ENCODE data around the gene SERPINB12. TPM values are rescaled to one million over a fixed set of nuclear protein-coding genes. Genes with fewer than 3 reads are reported as not detected.

The SERPINB12 gene
- total and polyA plus RNA-seq, 2 donors (not counting 3 experiments of a cell fraction or from before 2014, with no cell fraction given), result not detected

DNA sequence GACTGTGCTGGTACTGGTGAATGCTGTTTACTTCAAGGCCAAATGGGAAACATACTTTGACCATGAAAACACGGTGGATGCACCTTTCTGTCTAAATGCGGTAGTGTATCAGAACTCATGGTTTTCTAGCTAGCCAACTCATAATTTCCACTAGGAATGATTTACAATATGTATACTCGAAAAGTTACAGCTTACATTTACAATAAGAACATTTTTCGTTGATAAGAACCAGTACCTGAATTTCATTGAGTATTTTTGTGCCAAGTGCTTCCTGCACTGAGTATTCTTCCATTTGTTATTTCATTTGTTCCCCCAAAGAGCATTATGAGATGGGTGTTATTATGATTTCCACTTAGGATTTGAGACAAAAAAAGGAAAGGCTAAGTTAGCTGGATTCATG is 21.9 kb downstream of the SERPINB12 start:
- ChIA-PET CTCF (interaction anchor here (1.5 kb wide), 1 partner anchor 14 kb away, joined by 5 read pairs; no protein-coding TSS in a partner anchor), POLR2A (no interaction called here)
- H3K27ac ChIP-seq (ENCODE audit: insufficient read depth, low read depth, low read length), result no peak overlapping the region
- no peaks in the 10 kb centered on the region for H4K20me1 ChIP-seq (replicated peaks; ENCODE audit: control insufficient read depth, extremely low read depth, insufficient read depth, low read length)
- no peaks in the 10 kb centered on the region for H3K9me3 ChIP-seq (replicated peaks; ENCODE audit: control insufficient read depth, insufficient read depth, low read length)
- H2AFZ ChIP-seq (ENCODE audit: low read depth, low read length), result no peak overlapping the region
- TF ChIP-seq EZH2 (IDR thresholded peaks at IDR 0.05; ENCODE audit: borderline replicate concordance, low read depth, low read length, severe bottlenecking) (no peak), GATA2 (IDR thresholded peaks at IDR 0.05; ENCODE audit: insufficient read depth, insufficient read length, low read depth, low read length) (no peak), JUN (IDR thresholded peaks at IDR 0.05; ENCODE audit: borderline replicate concordance, insufficient read depth, insufficient read length, low read depth) (no peak), FOS (IDR thresholded peaks at IDR 0.05; ENCODE audit: borderline replicate concordance, insufficient read depth, low read length) (no peak), POLR2A (IDR thresholded peaks at IDR 0.05; ENCODE audit: low read depth, low read length) (no peak), MYC (IDR thresholded peaks at IDR 0.05; ENCODE audit: low read depth, low read length) (no peak), POLR2AphosphoS5 (IDR thresholded peaks at IDR 0.05; ENCODE audit: insufficient read depth, low read depth, low read length) (no peak)
- TF ChIP-seq, protein P1, sequence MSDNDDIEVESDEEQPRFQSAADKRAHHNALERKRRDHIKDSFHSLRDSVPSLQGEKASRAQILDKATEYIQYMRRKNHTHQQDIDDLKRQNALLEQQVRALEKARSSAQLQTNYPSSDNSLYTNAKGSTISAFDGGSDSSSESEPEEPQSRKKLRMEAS (IDR thresholded peaks at IDR 0.05; ENCODE audit: insufficient read depth, insufficient read length), result no peak
- TF ChIP-seq, protein P2, sequence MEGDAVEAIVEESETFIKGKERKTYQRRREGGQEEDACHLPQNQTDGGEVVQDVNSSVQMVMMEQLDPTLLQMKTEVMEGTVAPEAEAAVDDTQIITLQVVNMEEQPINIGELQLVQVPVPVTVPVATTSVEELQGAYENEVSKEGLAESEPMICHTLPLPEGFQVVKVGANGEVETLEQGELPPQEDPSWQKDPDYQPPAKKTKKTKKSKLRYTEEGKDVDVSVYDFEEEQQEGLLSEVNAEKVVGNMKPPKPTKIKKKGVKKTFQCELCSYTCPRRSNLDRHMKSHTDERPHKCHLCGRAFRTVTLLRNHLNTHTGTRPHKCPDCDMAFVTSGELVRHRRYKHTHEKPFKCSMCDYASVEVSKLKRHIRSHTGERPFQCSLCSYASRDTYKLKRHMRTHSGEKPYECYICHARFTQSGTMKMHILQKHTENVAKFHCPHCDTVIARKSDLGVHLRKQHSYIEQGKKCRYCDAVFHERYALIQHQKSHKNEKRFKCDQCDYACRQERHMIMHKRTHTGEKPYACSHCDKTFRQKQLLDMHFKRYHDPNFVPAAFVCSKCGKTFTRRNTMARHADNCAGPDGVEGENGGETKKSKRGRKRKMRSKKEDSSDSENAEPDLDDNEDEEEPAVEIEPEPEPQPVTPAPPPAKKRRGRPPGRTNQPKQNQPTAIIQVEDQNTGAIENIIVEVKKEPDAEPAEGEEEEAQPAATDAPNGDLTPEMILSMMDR (IDR thresholded peaks at IDR 0.05; ENCODE audit: extremely low read depth in 1 of 2, insufficient read depth in 1 of 2, low read depth in 1 of 2, low read length in 2 of 2), result no peak
- no peak for DNase-seq (ENCODE audit: low read depth, low spot score)
- no peak overlapping the region for H3K9ac ChIP-seq (replicated peaks; ENCODE audit: extremely low read depth, insufficient read depth, low read length)
- H3K4me3 ChIP-seq (replicated peaks in 1 of 3; ENCODE audit: insufficient read depth in 1 of 3, low read depth in 1 of 3, low read length in 3 of 3), result no peak overlapping the region
- no peaks in the 10 kb centered on the region for H3K4me1 ChIP-seq (ENCODE audit: control insufficient read depth, extremely low read depth, insufficient read depth, low read length)
- H3K79me2 ChIP-seq (ENCODE audit: control insufficient read depth, insufficient read depth, low read length), result no peaks in the 10 kb centered on the region
- BruUV-seq (replicated peaks), result no TSS peak
- no peaks in the 10 kb centered on the region for H3K27me3 ChIP-seq (ENCODE audit: control insufficient read depth in 2 of 2, insufficient read depth in 2 of 2, low read length in 2 of 2)
- FAIRE-seq, result no peak
- intact Hi-C loops (cut with micrococcal nuclease) (no loop called here), dilution Hi-C loops (cut with MboI; ENCODE audit: extremely low pct_ligation_motif_present, low sequenced_read_pairs) (no loop called here)
- no peaks in the 10 kb centered on the region for H3K36me3 ChIP-seq (ENCODE audit: control insufficient read depth in 2 of 2, extremely low read depth in 1 of 2, insufficient read depth in 2 of 2, low read length in 2 of 2)
- H3K9me1 ChIP-seq (replicated peaks; ENCODE audit: control insufficient read depth, extremely low read depth, insufficient read depth, low read length), result no peaks in the 10 kb centered on the region
- H3K4me2 ChIP-seq (ENCODE audit: insufficient read depth, low read length), result no peak overlapping the region

All from endothelial cell of umbilical vein (primary cell).